DND-41 (cell line): ENCODE data around the gene TTBK2.

Source experiments
- ATAC-seq: fragments of 200-7000 bp; cut with Tn5 transposase; 3 replicates; pipeline ENCODE4 v1.9.1; 2021; ENCODE audit warnings: low read depth; ENCODE audit not compliant: insufficient read depth
- DNase-seq: peaks from one replicate; pipeline ENCODE4 v3.0.0-alpha.2; 2020
- H2AFZ ChIP-seq: 2 replicates; pipeline ENCODE4 v1.6.0; 2012; ENCODE audit warnings: low read depth, low read length
- H3K27ac ChIP-seq: 2 replicates; pipeline ENCODE4 v1.5.1; 2012; ENCODE audit warnings: low read length, inconsistent platforms
- H3K27me3 ChIP-seq: fragments of 200-600 bp; sonication (generic); 2 replicates; pipeline ENCODE4 v1.6.0; 2012; ENCODE audit warnings: low read length, mild to moderate bottlenecking, inconsistent platforms; ENCODE audit not compliant: insufficient read depth, poor library complexity
- H3K36me3 ChIP-seq: 2 replicates; pipeline ENCODE4 v1.5.1; 2012; ENCODE audit warnings: low read length, inconsistent platforms; ENCODE audit not compliant: insufficient read depth
- H3K4me1 ChIP-seq: 2 replicates; pipeline ENCODE4 v1.5.1; 2012; ENCODE audit warnings: mild to moderate bottlenecking, low read length; ENCODE audit not compliant: insufficient read depth
- H3K4me2 ChIP-seq: 2 replicates; pipeline ENCODE4 v1.6.0; 2012; ENCODE audit warnings: mild to moderate bottlenecking, moderate library complexity, low read length, inconsistent platforms; ENCODE audit not compliant: insufficient read depth
- H3K4me3 ChIP-seq, 2 experiments: fragments of 200-600 bp in 1 of 2; shearing (Covaris generic) in 1 of 2; 2 replicates each; pipeline ENCODE4 v1.5.1; 2012 to 2016; ENCODE audit warnings: inconsistent platforms in 2 of 2, low read length in 2 of 2, mild to moderate bottlenecking in 2 of 2, low read depth in 1 of 2, moderate library complexity in 1 of 2
- H3K79me2 ChIP-seq: 2 replicates; pipeline ENCODE4 v1.6.0; 2012; ENCODE audit warnings: low read length, inconsistent platforms; ENCODE audit not compliant: insufficient read depth
- H3K9ac ChIP-seq: 2 replicates; pipeline ENCODE4 v1.6.0; 2012; ENCODE audit warnings: low read depth, mild to moderate bottlenecking, inconsistent platforms, low read length, moderate library complexity
- H3K9me3 ChIP-seq: 2 replicates; pipeline ENCODE4 v1.5.1; 2012; ENCODE audit warnings: low read length, moderate library complexity, mild to moderate bottlenecking, inconsistent platforms; ENCODE audit not compliant: insufficient read depth, severe bottlenecking
- H4K20me1 ChIP-seq: 2 replicates; pipeline ENCODE4 v1.6.0; 2012; ENCODE audit warnings: low read length; ENCODE audit not compliant: insufficient read depth
- EZH2 ChIP-seq: IDR thresholded peaks from 3 replicates; pipeline ENCODE4 v1.6.1; 2012; ENCODE audit warnings: borderline replicate concordance, low read depth, mild to moderate bottlenecking, moderate library complexity, low read length, inconsistent platforms; ENCODE audit not compliant: severe bottlenecking
- TF ChIP-seq, protein P1 (sequence below): IDR thresholded peaks from 2 replicates; pipeline ENCODE4 v1.5.1; 2012; ENCODE audit warnings: borderline replicate concordance, low read length, moderate library complexity, mild to moderate bottlenecking; ENCODE audit not compliant: poor library complexity, severe bottlenecking; ENCODE audit errors: extremely low read depth

TTBK2 gene

DNA sequence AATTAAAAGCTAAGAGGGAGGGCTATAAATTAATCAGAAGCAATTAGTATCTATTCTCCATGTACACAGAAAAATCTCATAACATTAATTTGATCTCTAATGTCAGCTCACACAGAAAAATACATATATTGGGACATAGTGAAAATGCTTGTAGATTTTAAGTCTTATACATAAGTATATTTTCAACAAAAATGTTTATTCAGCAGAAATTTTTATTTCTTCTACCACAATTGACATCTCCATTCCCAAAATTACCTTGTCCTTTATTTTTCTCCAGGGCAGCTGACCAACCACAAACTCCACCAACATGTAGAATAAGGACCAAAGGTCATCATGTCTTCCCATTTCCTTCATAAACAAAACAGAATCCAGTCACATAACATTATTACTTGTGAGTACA, 109.1 kb downstream of the TTBK2 start:
- Histone ChIP-seq H3K9ac (no peak overlapping the region), H3K27ac (no peak overlapping the region), H3K4me3 (no peak overlapping the region), H3K4me2 (no peak overlapping the region), H3K9me3 (no peaks in the 10 kb centered on the region), H4K20me1 (no peaks in the 10 kb centered on the region), H3K79me2 (no peaks in the 10 kb centered on the region), H3K4me1 (no peaks in the 10 kb centered on the region), H3K27me3 (no peaks in the 10 kb centered on the region), H3K36me3 (peaks cover 16% of the 10 kb centered on the region; the same call in 1 of the 2 replicates), H2AFZ (no peak overlapping the region)
- no peak for TF ChIP-seq EZH2
- TF ChIP-seq, protein P1, sequence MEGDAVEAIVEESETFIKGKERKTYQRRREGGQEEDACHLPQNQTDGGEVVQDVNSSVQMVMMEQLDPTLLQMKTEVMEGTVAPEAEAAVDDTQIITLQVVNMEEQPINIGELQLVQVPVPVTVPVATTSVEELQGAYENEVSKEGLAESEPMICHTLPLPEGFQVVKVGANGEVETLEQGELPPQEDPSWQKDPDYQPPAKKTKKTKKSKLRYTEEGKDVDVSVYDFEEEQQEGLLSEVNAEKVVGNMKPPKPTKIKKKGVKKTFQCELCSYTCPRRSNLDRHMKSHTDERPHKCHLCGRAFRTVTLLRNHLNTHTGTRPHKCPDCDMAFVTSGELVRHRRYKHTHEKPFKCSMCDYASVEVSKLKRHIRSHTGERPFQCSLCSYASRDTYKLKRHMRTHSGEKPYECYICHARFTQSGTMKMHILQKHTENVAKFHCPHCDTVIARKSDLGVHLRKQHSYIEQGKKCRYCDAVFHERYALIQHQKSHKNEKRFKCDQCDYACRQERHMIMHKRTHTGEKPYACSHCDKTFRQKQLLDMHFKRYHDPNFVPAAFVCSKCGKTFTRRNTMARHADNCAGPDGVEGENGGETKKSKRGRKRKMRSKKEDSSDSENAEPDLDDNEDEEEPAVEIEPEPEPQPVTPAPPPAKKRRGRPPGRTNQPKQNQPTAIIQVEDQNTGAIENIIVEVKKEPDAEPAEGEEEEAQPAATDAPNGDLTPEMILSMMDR = no peak
- ATAC-seq = no peak
- DNase-seq = no peak

DNA sequence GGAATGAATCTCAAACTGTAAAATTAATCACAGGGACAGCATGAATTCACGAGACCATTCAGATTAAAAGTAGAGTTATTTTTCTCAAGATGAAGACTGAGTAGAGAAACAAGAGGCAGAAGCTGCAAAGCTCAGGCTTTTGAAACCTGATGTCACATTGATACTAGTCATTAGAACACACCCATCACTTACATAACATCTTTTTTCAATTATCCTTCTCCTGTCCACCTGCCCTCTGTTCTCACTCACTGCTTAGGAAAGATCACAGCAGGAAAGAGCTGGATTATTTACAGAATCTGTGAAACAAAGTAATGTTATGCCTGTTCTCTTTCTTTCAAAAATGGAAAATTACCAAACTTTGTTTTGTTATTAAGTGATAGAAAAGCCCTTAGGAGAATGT, 111.7 kb downstream of the TTBK2 start:
- H3K27ac ChIP-seq = no peak overlapping the region
- no peak overlapping the region for H2AFZ ChIP-seq
- no peak overlapping the region for H3K9ac ChIP-seq
- H3K4me1 ChIP-seq = no peaks in the 10 kb centered on the region
- H3K27me3 ChIP-seq = no peaks in the 10 kb centered on the region
- no peaks in the 10 kb centered on the region for H4K20me1 ChIP-seq
- no peak overlapping the region for H3K4me2 ChIP-seq
- H3K36me3 ChIP-seq = peaks cover 16% of the 10 kb centered on the region; the same call in 1 of the 2 replicates
- TF ChIP-seq, protein P1 = no peak
- no peak for TF ChIP-seq EZH2
- H3K4me3 ChIP-seq = no peak overlapping the region
- ATAC-seq (no peak), DNase-seq (no peak)
- H3K79me2 ChIP-seq = no peaks in the 10 kb centered on the region
- no peaks in the 10 kb centered on the region for H3K9me3 ChIP-seq

DNA sequence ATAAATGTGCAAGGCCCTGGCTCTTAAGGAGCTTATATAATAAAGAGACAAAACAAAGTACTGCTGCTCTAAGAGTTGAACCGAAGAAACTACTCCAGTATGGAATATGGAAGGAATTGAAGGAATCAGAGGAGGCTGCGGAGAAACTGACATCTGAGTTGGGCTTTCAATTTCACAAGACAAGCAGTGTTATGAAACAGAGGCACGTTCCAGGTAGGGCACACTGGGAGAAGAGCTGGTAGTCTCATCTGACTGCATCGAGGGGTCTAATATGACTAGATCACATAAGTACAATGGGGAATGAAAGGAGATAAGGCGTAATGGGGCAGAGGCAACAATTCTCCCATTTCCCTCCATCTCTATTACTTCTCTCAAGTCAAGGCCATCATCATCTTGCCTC, 115.3 kb downstream of the TTBK2 start:
- H3K27ac ChIP-seq = no peak overlapping the region
- H3K9me3 ChIP-seq = no peaks in the 10 kb centered on the region
- no peak overlapping the region for H3K4me3 ChIP-seq
- no peak overlapping the region for H2AFZ ChIP-seq
- no peak for DNase-seq
- H4K20me1 ChIP-seq = no peaks in the 10 kb centered on the region
- H3K27me3 ChIP-seq = no peaks in the 10 kb centered on the region
- no peak for ATAC-seq
- no peaks in the 10 kb centered on the region for H3K4me1 ChIP-seq
- no peaks in the 10 kb centered on the region for H3K79me2 ChIP-seq
- TF ChIP-seq, protein P1 = no peak
- TF ChIP-seq EZH2 = no peak
- peaks cover 30% of the 10 kb centered on the region for H3K36me3 ChIP-seq
- H3K9ac ChIP-seq = no peak overlapping the region
- H3K4me2 ChIP-seq = no peak overlapping the region

DNA sequence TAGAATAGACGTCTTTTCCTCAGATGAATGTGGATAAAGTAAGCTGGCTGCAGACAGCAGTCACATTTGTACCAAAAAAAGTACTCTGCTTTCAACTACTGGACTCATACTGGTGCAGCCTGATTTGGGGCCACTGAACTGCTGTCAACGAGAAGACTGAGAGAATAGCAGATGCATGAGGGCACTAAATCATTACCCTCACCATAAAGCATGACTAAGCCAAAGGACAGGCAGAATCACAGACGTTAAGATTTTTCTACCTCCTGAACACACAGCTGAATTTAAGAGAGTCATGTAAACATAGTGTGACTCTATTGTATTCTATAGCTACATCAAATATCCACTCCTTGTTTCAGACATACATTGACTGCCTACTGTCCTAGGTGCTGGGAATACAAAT, 115.8 kb downstream of the TTBK2 start:
- Histone ChIP-seq H3K79me2 (no peaks in the 10 kb centered on the region), H3K36me3 (peaks cover 25% of the 10 kb centered on the region), H3K4me1 (no peaks in the 10 kb centered on the region), H3K9ac (no peak overlapping the region), H3K9me3 (no peaks in the 10 kb centered on the region), H3K4me2 (no peak overlapping the region), H3K4me3 (no peak overlapping the region), H3K27ac (no peak overlapping the region), H4K20me1 (no peaks in the 10 kb centered on the region), H2AFZ (no peak overlapping the region), H3K27me3 (no peaks in the 10 kb centered on the region)
- no peak for TF ChIP-seq EZH2
- TF ChIP-seq, protein P1 = no peak
- DNase-seq (no peak), ATAC-seq (no peak)
